Measurements from ENCODE around the gene GTF3A.

Gene GTF3A

DNA sequence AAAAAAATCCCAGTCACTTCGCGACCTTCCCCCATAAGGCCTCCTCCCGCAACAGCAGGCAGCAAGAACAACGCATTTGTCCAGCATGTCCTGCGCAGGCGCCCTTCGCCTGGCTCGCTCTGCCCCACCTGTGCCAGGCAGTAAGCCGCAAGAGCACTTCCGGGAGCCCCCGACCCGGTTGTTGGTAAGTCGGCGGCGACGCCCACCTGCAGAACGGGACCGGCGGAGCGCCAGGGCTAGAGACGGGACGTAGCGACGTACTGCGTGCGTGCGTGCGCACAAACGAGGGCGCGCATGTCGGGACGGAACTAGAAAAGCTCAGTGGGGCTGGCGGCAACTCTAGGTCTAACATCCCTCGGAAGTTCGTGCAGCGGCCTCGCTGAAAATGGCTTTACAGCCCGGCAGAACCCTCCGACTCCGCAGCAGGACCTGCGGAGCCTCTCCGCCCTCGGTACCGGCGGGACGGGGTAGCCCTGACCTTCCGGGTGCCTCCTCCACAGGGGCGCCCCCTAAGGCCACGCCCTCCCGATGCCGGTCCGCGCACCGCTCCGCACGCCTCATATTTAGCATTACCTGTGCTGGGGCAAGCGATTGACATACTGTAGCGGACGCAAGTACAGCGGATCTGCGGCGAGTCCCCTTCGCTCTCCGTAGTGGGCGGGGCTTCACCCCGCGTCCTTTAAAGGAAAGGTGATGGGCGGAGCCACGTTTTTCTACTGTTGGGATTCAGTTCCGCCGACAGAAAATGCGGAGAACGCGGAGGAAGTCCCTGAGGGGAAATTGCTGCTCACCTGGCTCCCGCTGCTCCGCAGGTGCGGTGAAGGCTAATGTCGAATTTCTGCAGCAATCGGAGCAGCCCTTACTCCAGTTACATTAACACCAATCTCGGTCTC, 25.8 kb downstream of the GTF3A start, which contains the start of gene MTIF3:
MTIF3 (minus strand) TSS at position 629 of the 893 bp plus-strand sequence. CDS start 10,116 bp downstream, outside the sequence.
- DNase-seq: peak; percentile 97 to 98

DNA sequence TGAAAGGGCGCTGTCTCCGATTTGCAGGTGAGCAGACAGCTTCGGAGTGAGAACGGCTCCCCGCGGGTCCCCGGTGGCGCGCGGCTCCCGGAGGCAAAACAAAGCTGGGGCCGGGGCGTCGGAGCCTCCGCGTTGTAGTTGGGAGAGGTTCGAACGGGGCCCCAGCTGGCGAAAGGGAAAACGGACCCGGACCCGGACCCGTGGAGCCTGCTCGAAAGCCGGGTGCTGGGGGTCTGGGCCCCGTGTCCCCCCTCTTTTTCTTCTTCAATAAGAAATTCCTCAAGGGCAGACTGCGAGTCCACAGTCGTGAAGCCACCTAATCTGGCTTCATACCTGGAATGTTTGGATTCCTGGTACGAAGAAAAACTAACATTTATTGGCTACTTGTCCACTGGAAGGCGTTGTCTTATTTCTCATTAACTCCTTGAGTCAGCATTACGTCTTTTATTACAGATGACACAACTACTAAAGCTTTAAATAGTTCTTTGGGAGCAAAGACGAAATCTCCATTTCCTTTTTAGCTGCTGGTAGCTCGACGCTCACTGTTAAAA, 26.6 kb downstream of the GTF3A start:
- no peak for DNase-seq

DNA sequence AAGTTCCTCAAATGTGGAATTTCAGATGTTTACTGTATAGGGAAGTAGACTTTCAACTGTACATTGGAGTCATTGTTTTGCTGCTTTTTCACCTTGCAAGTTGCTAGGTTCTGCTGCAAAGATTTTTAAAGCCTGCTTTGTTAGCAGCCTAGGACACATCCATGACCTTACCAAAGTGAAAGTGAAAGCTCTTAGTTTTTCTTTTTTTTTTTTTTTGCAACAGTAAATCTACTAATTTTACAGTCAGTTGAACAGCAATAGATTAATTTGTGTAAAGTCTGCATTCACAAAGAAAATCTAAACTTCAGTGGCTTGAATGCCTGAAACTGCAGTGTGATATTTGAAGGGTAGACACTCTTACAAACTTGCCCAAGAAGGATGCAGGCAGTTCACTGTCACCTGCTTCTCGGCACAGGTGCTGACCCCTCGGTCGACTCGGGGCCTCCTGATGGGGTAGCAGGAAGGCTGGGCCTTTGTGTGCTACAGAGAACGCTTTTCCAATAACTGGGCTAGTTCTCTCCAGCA, 31.0 kb downstream of the GTF3A start:
- peak in 1 of 2 donors; percentile 24 for DNase-seq

DNA sequence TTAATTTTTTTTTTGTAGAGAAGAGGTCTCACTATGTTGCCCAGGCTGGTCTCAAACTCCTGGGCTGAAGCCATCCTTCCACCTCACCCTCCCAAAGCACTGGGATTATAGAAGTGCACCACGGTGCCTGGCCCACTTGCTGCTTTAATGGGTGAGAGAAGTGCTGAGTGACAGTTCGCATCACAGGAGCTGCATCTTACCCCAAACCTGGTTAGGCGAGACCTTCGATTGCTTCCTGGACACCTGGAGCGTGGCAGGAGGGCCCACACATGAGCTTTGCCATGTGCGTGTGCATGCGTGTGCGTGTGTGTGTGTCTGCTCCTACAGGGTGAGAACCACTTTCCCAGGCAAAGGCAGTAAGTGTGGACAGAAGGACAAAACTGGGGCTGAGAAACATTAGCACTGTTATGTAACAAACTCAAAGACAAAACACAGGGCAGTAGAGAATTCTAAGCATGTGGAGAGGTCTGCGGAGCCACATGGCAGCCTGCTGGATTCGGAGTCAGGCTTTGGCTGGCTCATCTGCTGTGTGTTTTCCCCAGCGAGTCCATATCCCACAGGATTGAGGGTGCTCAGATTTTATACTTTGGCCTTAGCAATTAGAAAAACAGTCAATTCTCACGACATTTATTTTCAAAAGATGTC, 37.6 kb downstream of the GTF3A start:
- DNase-seq: no peak

GRCh38 chr13:27463500-27463899, 39.1 kb downstream of the GTF3A start:
- DNase-seq: no peak

DNA sequence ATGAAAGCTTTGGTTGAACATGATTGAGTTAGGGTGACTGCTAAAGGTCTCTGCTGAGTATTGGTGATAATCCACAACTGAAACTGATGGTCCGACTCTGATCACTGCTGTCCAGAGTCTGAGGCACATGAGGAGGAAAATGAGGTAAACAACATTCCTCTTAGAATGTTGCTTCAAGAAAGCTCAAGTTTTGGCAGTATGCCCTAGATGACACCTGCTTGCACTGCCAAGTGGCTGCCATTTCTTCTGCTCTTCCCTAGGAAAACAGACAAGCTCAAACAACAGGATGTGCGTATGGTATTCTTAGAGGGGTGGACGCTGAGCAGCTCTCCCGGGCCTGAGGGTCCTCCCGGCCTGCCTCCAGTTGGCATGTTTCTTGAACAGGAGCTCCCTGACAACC, 41.2 kb downstream of the GTF3A start:
- no peak for DNase-seq

GRCh38 chr13:27466513-27466912, 42.1 kb downstream of the GTF3A start:
- DNase-seq: no peak

DNA sequence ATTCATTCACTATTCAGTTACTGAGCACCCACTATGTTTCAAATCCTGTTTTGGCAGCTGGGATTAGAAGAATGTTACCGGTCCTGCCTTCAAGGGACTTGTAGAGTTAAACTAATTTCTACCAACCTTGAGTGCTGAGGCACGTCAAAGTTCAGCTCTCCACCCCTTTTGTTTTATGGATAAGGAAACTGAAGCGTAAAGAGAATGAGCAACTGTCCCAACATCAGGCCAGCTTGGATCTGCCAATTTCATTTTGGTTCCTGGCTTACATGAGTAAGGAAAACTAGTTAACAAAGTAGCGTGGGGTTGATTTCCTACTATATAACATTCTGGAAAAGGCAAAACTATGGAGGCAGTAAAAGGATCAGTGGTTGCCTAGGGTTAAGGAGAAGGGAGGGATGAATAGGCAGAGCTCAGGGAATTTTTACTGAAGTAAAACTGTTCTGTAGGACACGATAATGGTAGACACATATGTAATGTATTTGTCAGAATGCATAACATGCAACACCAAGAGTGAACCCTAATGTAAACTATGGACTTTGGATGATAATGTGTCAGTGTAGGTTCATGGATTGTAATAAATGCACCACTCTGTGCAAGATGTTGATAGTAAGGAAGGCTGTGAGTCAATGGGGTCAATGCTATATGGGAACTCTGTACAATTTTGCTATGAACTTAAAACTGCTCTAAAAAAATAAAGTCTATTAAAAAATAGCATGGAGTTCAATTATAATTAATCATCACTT, 45.8 kb downstream of the GTF3A start:
- DNase-seq: no peak

DNA sequence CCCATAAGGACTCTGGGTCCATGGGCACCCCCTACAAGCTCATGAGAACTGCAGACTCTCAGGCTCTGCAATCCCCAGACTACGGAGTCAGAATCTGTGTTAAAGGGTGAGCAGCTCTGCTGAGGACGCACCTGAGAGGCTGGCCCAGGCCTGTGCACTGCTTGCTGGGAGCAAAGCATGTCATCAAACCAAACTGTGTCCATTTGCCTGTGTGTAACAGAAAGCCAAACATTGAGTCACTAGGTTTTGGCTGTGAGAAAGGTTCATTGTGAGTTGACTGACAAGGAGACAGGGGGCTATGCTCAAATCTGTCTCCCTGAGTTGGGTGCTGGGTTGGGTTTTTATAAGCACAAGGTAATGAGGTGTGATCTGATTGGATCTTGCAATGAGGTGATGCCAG, 48.0 kb downstream of the GTF3A start:
- DNase-seq: no peak

- DNase-seq: no peak
Observed at GRCh38 chr13:27472941-27473340, 48.5 kb downstream of the GTF3A start.

GRCh38 chr13:27474751-27475268, 50.4 kb downstream of the GTF3A start:
- no peak for DNase-seq

GRCh38 chr13:27476943-27477703, 52.7 kb downstream of the GTF3A start:
- peak in 1 of 2 donors; percentile 5 for DNase-seq

- peak in 1 of 2 donors; percentile 21 for DNase-seq
Observed at GRCh38 chr13:27481766-27482165, 57.3 kb downstream of the GTF3A start.

DNA sequence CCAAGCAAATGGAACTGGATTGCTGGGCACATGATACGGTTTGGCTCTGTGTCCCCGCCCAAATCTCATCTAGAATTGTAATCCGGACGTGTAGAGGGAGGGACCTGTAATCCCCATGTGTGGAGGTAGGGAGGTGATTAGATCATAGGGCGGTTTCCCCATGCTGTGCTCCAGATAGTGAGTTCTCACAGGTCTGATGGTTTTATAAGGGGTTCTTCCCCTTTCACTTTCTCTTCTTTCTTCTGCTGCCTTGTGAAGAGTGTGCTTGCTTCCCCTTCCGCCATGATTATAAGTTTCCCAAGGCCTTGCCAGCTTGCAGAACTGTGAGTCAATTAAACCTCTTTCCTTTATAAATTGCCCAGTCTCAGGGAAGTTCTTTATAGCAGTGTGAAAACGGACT, 58.6 kb downstream of the GTF3A start:
- peak; percentile 33 to 74 for DNase-seq

- no peak for DNase-seq
Observed at GRCh38 chr13:27483421-27483820, 59.0 kb downstream of the GTF3A start.
